Cardiac muscle cell (in vitro differentiated cells and primary cell): ENCODE measurements around the gene CYSLTR2. TPM values are rescaled to one million over a fixed set of nuclear protein-coding genes. Genes with fewer than 3 reads are reported as not detected.

Source experiments
- DNase-seq, 2 donors: peaks; one replicate each; pipeline versions ENCODE4 v3.0.0 to v3.0.0-alpha.2; 2010 to 2017; ENCODE audit warnings: low read depth in 1 of 2, low spot score in 1 of 2
- H3K27ac ChIP-seq: fragments of 200-600 bp; sonication (generic); 2 replicates; pipeline ENCODE4 v1.5.1; 2016
- H3K27me3 ChIP-seq: fragments of 200-600 bp; sonication (generic); 2 replicates; pipeline ENCODE4 v1.6.0; 2016; ENCODE audit warnings: control low read depth
- H3K36me3 ChIP-seq: fragments of 200-600 bp; sonication (generic); 2 replicates; pipeline ENCODE4 v1.5.1; 2016; ENCODE audit warnings: control low read depth
- H3K4me1 ChIP-seq: fragments of 200-600 bp; sonication (generic); 2 replicates; pipeline ENCODE4 v1.8.1; 2017; ENCODE audit warnings: low read depth, mild to moderate bottlenecking, mixed run types
- H3K4me3 ChIP-seq: fragments of 200-600 bp; sonication (generic); 2 replicates; pipeline ENCODE4 v1.5.1; 2016; ENCODE audit warnings: mild to moderate bottlenecking
- H3K9me3 ChIP-seq: fragments of 200-600 bp; sonication (generic); 2 replicates; pipeline ENCODE4 v1.5.1; 2017; ENCODE audit warnings: low read depth, mild to moderate bottlenecking, control low read depth
- CTCF ChIP-seq: IDR thresholded peaks from 2 replicates; pipeline ENCODE4 v1.5.1; 2012; ENCODE audit warnings: low read depth, mild to moderate bottlenecking, low read length
- polyA plus RNA-seq: library from polyadenylated mRNA; unstranded; fragments of >200 nt; fragmentation: Nextera tagmentation; extraction: Ambion mirVana; gene quantifications from 2 replicates; pipeline ENCODE4 v1.2.1, GENCODE V29; 2016
- total RNA-seq: library from RNA; depleted of rRNA; stranded (reverse); fragments of >200 nt; gene quantifications from 2 replicates; pipeline ENCODE4 v1.2.3, GENCODE V29; 2016

Gene CYSLTR2
- total and polyA plus RNA-seq, 2 experiments from 2014 or later, result 0.30 to 0.48 TPM

- Histone ChIP-seq H3K9me3 (no peaks in the 10 kb centered on the region), H3K36me3 (no peaks in the 10 kb centered on the region), H3K4me3 (no peak overlapping the region), H3K27me3 (no peaks in the 10 kb centered on the region), H3K27ac (no peak overlapping the region), H3K4me1 (no peaks in the 10 kb centered on the region)
- TF ChIP-seq CTCF, result no peak
- DNase-seq, result peak in 1 of 2 donors; percentile 96
Observed at GRCh38 chr13:48636550-48636949, 17.2 kb upstream of the CYSLTR2 start.

GRCh38 chr13:48637601-48638000, 16.1 kb upstream of the CYSLTR2 start:
- no peak for DNase-seq
- H3K9me3 ChIP-seq, result no peaks in the 10 kb centered on the region
- H3K36me3 ChIP-seq, result no peaks in the 10 kb centered on the region
- TF ChIP-seq CTCF, result no peak
- no peaks in the 10 kb centered on the region for H3K27me3 ChIP-seq
- H3K4me3 ChIP-seq, result no peak overlapping the region
- no peak overlapping the region for H3K27ac ChIP-seq
- no peaks in the 10 kb centered on the region for H3K4me1 ChIP-seq

GRCh38 chr13:48640767-48641166, 13.0 kb upstream of the CYSLTR2 start:
- no peaks in the 10 kb centered on the region for H3K4me1 ChIP-seq
- no peaks in the 10 kb centered on the region for H3K9me3 ChIP-seq
- H3K4me3 ChIP-seq, result no peak overlapping the region
- H3K27ac ChIP-seq, result no peak overlapping the region
- no peaks in the 10 kb centered on the region for H3K36me3 ChIP-seq
- no peak for TF ChIP-seq CTCF
- H3K27me3 ChIP-seq, result no peaks in the 10 kb centered on the region
- no peak for DNase-seq

GRCh38 chr13:48641404-48641803, 12.3 kb upstream of the CYSLTR2 start:
- Histone ChIP-seq H3K9me3 (no peaks in the 10 kb centered on the region), H3K4me3 (no peak overlapping the region), H3K27ac (no peak overlapping the region), H3K36me3 (no peaks in the 10 kb centered on the region), H3K4me1 (no peaks in the 10 kb centered on the region), H3K27me3 (no peaks in the 10 kb centered on the region)
- DNase-seq, result no peak
- TF ChIP-seq CTCF, result no peak

GRCh38 chr13:48642061-48642460, 11.7 kb upstream of the CYSLTR2 start:
- Histone ChIP-seq H3K4me1 (no peaks in the 10 kb centered on the region), H3K9me3 (no peaks in the 10 kb centered on the region), H3K4me3 (no peak overlapping the region), H3K27ac (no peak overlapping the region), H3K36me3 (no peaks in the 10 kb centered on the region), H3K27me3 (no peaks in the 10 kb centered on the region)
- no peak for DNase-seq
- TF ChIP-seq CTCF, result no peak

- Histone ChIP-seq H3K27me3 (no peaks in the 10 kb centered on the region), H3K4me3 (no peak overlapping the region), H3K4me1 (no peaks in the 10 kb centered on the region), H3K9me3 (no peaks in the 10 kb centered on the region), H3K36me3 (no peaks in the 10 kb centered on the region), H3K27ac (no peak overlapping the region)
- TF ChIP-seq CTCF, result no peak
- no peak for DNase-seq
Observed at GRCh38 chr13:48643159-48643558, 10.6 kb upstream of the CYSLTR2 start.
